Trophoblast cell (in vitro differentiated cells and primary cell): ENCODE measurements around the gene IL17RA.
A peak's percentile ranks its signal among the peaks of the same experiment; 100 is the strongest.

Source experiments
- DNase-seq, 2 donors: peaks; one replicate each; pipeline ENCODE4 v3.0.0-alpha.2; 2016
- H2AFZ ChIP-seq: 2 replicates; pipeline ENCODE4 v1.6.1; 2013; ENCODE audit warnings: low read length, moderate library complexity, mild to moderate bottlenecking; ENCODE audit not compliant: insufficient read depth, poor library complexity
- H2AK5ac ChIP-seq: 2 replicates; pipeline ENCODE4 v1.6.1; 2013; ENCODE audit warnings: mild to moderate bottlenecking, low read length
- H2BK120ac ChIP-seq: 2 replicates; pipeline ENCODE4 v1.6.1; 2013; ENCODE audit warnings: low read length, mild to moderate bottlenecking, moderate library complexity; ENCODE audit not compliant: insufficient read depth, poor library complexity
- H2BK12ac ChIP-seq: 2 replicates; pipeline ENCODE4 v1.6.1; 2013; ENCODE audit warnings: mild to moderate bottlenecking, low read length, moderate library complexity
- H2BK5ac ChIP-seq: 2 replicates; pipeline ENCODE4 v1.6.1; 2013; ENCODE audit warnings: low read length, low read depth, moderate library complexity, mild to moderate bottlenecking; ENCODE audit not compliant: poor library complexity
- H3K14ac ChIP-seq: 2 replicates; pipeline ENCODE4 v1.6.1; 2013; ENCODE audit warnings: mild to moderate bottlenecking, low read length
- H3K18ac ChIP-seq: 2 replicates; pipeline ENCODE4 v1.6.1; 2013; ENCODE audit warnings: mild to moderate bottlenecking, low read length
- H3K23ac ChIP-seq: 2 replicates; pipeline ENCODE4 v1.6.1; 2013; ENCODE audit warnings: low read length
- H3K27ac ChIP-seq: 2 replicates; pipeline ENCODE4 v1.5.1; 2013; ENCODE audit warnings: low read depth, mild to moderate bottlenecking, inconsistent platforms, low read length, moderate library complexity
- H3K27me3 ChIP-seq: 2 replicates; pipeline ENCODE4 v1.6.1; 2013; ENCODE audit warnings: inconsistent platforms, mild to moderate bottlenecking, low read length, moderate library complexity; ENCODE audit not compliant: insufficient read depth
- H3K36me3 ChIP-seq, 2 experiments: 1 replicate in 1 of 2; 2 replicates in 1 of 2; pipeline ENCODE4 v1.6.1; 2013; ENCODE audit warnings: low read length in 2 of 2, mild to moderate bottlenecking in 2 of 2, moderate library complexity in 1 of 2; ENCODE audit not compliant: insufficient read depth in 2 of 2, control insufficient read depth in 1 of 2
- H3K4ac ChIP-seq: 2 replicates; pipeline ENCODE4 v1.6.1; 2013; ENCODE audit warnings: low read depth, mild to moderate bottlenecking, low read length, moderate library complexity
- H3K4me1 ChIP-seq, 2 experiments: 1 replicate in 1 of 2; 2 replicates in 1 of 2; pipeline ENCODE4 v1.6.1; 2013; ENCODE audit warnings: low read length in 2 of 2, mild to moderate bottlenecking in 2 of 2, moderate library complexity in 1 of 2; ENCODE audit not compliant: insufficient read depth in 2 of 2, control insufficient read depth in 1 of 2
- H3K4me2 ChIP-seq: 2 replicates; pipeline ENCODE4 v1.6.1; 2013; ENCODE audit warnings: inconsistent platforms, mild to moderate bottlenecking, low read length, moderate library complexity
- H3K4me3 ChIP-seq: 2 replicates; pipeline ENCODE4 v1.5.1; 2013; ENCODE audit warnings: mild to moderate bottlenecking, low read depth, low read length, inconsistent platforms
- H3K79me1 ChIP-seq: one replicate; pipeline ENCODE4 v1.6.1; 2013; ENCODE audit warnings: low read length
- H3K79me2 ChIP-seq: 2 replicates; pipeline ENCODE4 v1.6.1; 2013; ENCODE audit warnings: low read length, mild to moderate bottlenecking; ENCODE audit not compliant: control insufficient read depth, insufficient read depth, poor library complexity
- H3K9ac ChIP-seq: 2 replicates; pipeline ENCODE4 v1.6.1; 2013; ENCODE audit warnings: mild to moderate bottlenecking, low read length
- H3K9me3 ChIP-seq: 2 replicates; pipeline ENCODE4 v1.6.1; 2013; ENCODE audit warnings: low read depth, mild to moderate bottlenecking, control low read depth, inconsistent platforms, low read length; ENCODE audit not compliant: insufficient read depth
- H4K12ac ChIP-seq: 2 replicates; pipeline ENCODE4 v1.6.1; 2013; ENCODE audit warnings: low read depth, mild to moderate bottlenecking, low read length, moderate library complexity
- H4K8ac ChIP-seq: 2 replicates; pipeline ENCODE4 v1.6.1; 2013; ENCODE audit warnings: low read depth, mild to moderate bottlenecking, low read length, moderate library complexity
- H4K91ac ChIP-seq: one replicate; pipeline ENCODE4 v1.6.1; 2013; ENCODE audit warnings: low read depth, mild to moderate bottlenecking, low read length, moderate library complexity
- WGBS: extraction: QIAGEN DNeasy Blood & Tissue Kit; methylation state at CpG from one replicate; pipeline ENCODE4 v1.1.7; 2013; ENCODE audit warnings: missing lambda C conversion rate; ENCODE audit not compliant: insufficient read length, insufficient coverage; ENCODE audit errors: extremely low coverage; 5-methylcytosine and 5-hydroxymethylcytosine counted together

The IL17RA gene

DNA sequence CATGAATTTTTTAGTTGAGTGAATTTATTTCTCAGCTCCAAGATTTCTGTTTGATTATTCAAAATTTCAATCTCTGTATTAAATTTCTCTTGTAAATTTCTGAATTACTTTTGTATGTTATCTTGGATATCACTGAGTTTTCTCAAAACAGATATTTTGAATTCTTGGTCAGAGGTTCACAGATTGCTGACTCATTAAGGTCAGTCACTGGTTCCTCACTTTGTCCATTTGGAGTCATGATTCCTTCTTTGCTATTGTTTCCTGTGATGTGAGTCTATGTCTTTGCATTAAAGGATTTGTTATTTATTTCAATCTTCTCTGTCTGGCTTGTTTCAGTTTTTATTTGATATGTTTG, 10.2 kb upstream of the IL17RA start:
- H3K79me2 ChIP-seq, result no peaks in the 10 kb centered on the region
- no peak for DNase-seq
- no peaks in the 10 kb centered on the region for H3K36me3 ChIP-seq
- H3K18ac ChIP-seq, result no peak overlapping the region
- no peak overlapping the region for H4K8ac ChIP-seq
- H3K27me3 ChIP-seq, result no peaks in the 10 kb centered on the region
- no peak overlapping the region for H3K4ac ChIP-seq
- H3K27ac ChIP-seq, result no peak overlapping the region
- H3K4me2 ChIP-seq, result no peak overlapping the region
- no peaks in the 10 kb centered on the region for H3K79me1 ChIP-seq
- H2AFZ ChIP-seq, result no peak overlapping the region
- no peak overlapping the region for H3K14ac ChIP-seq
- no peak overlapping the region for H3K9ac ChIP-seq
- no peak overlapping the region for H3K23ac ChIP-seq
- H2BK5ac ChIP-seq, result no peak overlapping the region
- no peak overlapping the region for H3K4me3 ChIP-seq
- no peaks in the 10 kb centered on the region for H3K9me3 ChIP-seq
- no peak overlapping the region for H2AK5ac ChIP-seq
- H4K12ac ChIP-seq, result no peak overlapping the region
- no peak overlapping the region for H2BK120ac ChIP-seq
- no peak overlapping the region for H2BK12ac ChIP-seq
- H3K4me1 ChIP-seq, result no peaks in the 10 kb centered on the region
- H4K91ac ChIP-seq, result no peak overlapping the region

- Histone ChIP-seq H2BK120ac (no peak overlapping the region), H4K8ac (no peak overlapping the region), H3K4me1 (no peaks in the 10 kb centered on the region), H3K18ac (no peak overlapping the region), H3K36me3 (no peaks in the 10 kb centered on the region), H3K79me1 (no peaks in the 10 kb centered on the region), H2AK5ac (no peak overlapping the region), H3K9ac (no peak overlapping the region), H3K23ac (no peak overlapping the region), H3K4me3 (no peak overlapping the region), H4K91ac (no peak overlapping the region), H4K12ac (no peak overlapping the region), H3K4me2 (no peak overlapping the region), H2AFZ (no peak overlapping the region), H2BK5ac (no peak overlapping the region), H3K27ac (no peak overlapping the region), H3K14ac (no peak overlapping the region), H2BK12ac (no peak overlapping the region), H3K79me2 (no peaks in the 10 kb centered on the region), H3K27me3 (no peaks in the 10 kb centered on the region), H3K4ac (no peak overlapping the region), H3K9me3 (no peaks in the 10 kb centered on the region)
- DNase-seq, result peak; percentile 22 to 81
Observed at GRCh38 chr22:17077255-17077654, 7.5 kb upstream of the IL17RA start.

GRCh38 chr22:17079572-17079971, 5.2 kb upstream of the IL17RA start:
- H3K79me1 ChIP-seq, result peaks cover 3% of the 10 kb centered on the region
- H3K79me2 ChIP-seq, result peaks cover 2% of the 10 kb centered on the region
- H2AFZ ChIP-seq, result no peak overlapping the region
- no peaks in the 10 kb centered on the region for H3K9me3 ChIP-seq
- no peak overlapping the region for H2BK5ac ChIP-seq
- H3K4me1 ChIP-seq, result peaks cover 0 to 2% of the 10 kb centered on the region in 2 experiments
- H3K27ac ChIP-seq, result no peak overlapping the region
- H3K36me3 ChIP-seq, result no peaks in the 10 kb centered on the region
- H4K8ac ChIP-seq, result no peak overlapping the region
- H3K27me3 ChIP-seq, result no peaks in the 10 kb centered on the region
- H2BK12ac ChIP-seq, result no peak overlapping the region
- H4K12ac ChIP-seq, result no peak overlapping the region
- no peak overlapping the region for H4K91ac ChIP-seq
- peak in 1 of 2 donors; percentile 41 for DNase-seq
- no peak overlapping the region for H3K18ac ChIP-seq
- H3K23ac ChIP-seq, result no peak overlapping the region
- no peak overlapping the region for H3K4me3 ChIP-seq
- no peak overlapping the region for H3K14ac ChIP-seq
- no peak overlapping the region for H3K4ac ChIP-seq
- H2AK5ac ChIP-seq, result no peak overlapping the region
- no peak overlapping the region for H3K9ac ChIP-seq
- H3K4me2 ChIP-seq, result no peak overlapping the region
- WGBS, result no CpG with 5 or more reads among the region's 4 CpGs
- H2BK120ac ChIP-seq, result no peak overlapping the region

GRCh38 chr22:17083255-17083654, 1.5 kb upstream of the IL17RA start:
- no peak for DNase-seq
- H3K18ac ChIP-seq, result no peak overlapping the region
- H4K8ac ChIP-seq, result no peak overlapping the region
- no peak overlapping the region for H3K23ac ChIP-seq
- H3K4ac ChIP-seq, result no peak overlapping the region
- H4K12ac ChIP-seq, result no peak overlapping the region
- peaks cover 8% of the 10 kb centered on the region for H3K79me2 ChIP-seq
- H4K91ac ChIP-seq, result no peak overlapping the region
- H3K27me3 ChIP-seq, result peaks cover 10% of the 10 kb centered on the region
- H3K4me1 ChIP-seq, result peaks cover 2 to 7% of the 10 kb centered on the region in 2 experiments
- no peak overlapping the region for H2AFZ ChIP-seq
- WGBS, result no CpG with 5 or more reads among the region's 5 CpGs
- H3K4me3 ChIP-seq, result no peak overlapping the region
- H3K79me1 ChIP-seq, result peaks cover 10% of the 10 kb centered on the region
- H2BK5ac ChIP-seq, result no peak overlapping the region
- H2BK12ac ChIP-seq, result no peak overlapping the region
- H2AK5ac ChIP-seq, result no peak overlapping the region
- H3K14ac ChIP-seq, result no peak overlapping the region
- H3K9me3 ChIP-seq, result peaks cover 3% of the 10 kb centered on the region
- no peak overlapping the region for H2BK120ac ChIP-seq
- H3K27ac ChIP-seq, result no peak overlapping the region
- H3K9ac ChIP-seq, result no peak overlapping the region
- no peaks in the 10 kb centered on the region for H3K36me3 ChIP-seq
- H3K4me2 ChIP-seq, result no peak overlapping the region
